HG03439 (cell line): ENCODE data around the gene SLC12A3.

ENCODE experiments used
- ATAC-seq: cut with Tn5 transposase; IDR thresholded peaks from one replicate; pipeline ENCODE4 v1.9.1; 2021; ENCODE audit warnings: mild to moderate bottlenecking, moderate library complexity; ENCODE audit not compliant: unreplicated experiment

SLC12A3 gene

GRCh38 chr16:56941092-56941491 is 76.1 kb downstream of the SLC12A3 start:
- ATAC-seq: no peak

GRCh38 chr16:56941856-56942331 is 76.9 kb downstream of the SLC12A3 start:
- ATAC-seq: no peak

GRCh38 chr16:56943761-56944375 is 78.9 kb downstream of the SLC12A3 start:
- ATAC-seq: no peak

GRCh38 chr16:56944954-56945839 is 80.2 kb downstream of the SLC12A3 start:
- peak; percentile 28 for ATAC-seq

- ATAC-seq: no peak
Observed at GRCh38 chr16:56945847-56946527, 81.0 kb downstream of the SLC12A3 start.

GRCh38 chr16:56946767-56947603 is 82.0 kb downstream of the SLC12A3 start:
- ATAC-seq: no peak

- ATAC-seq: no peak
Observed at GRCh38 chr16:56947604-56947995, 82.6 kb downstream of the SLC12A3 start.

- no peak for ATAC-seq
Observed at GRCh38 chr16:56948234-56948633, 83.2 kb downstream of the SLC12A3 start.

- no peak for ATAC-seq
Observed at GRCh38 chr16:56950051-56950450, 85.0 kb downstream of the SLC12A3 start.

- no peak for ATAC-seq
Observed at GRCh38 chr16:56950455-56950854, 85.4 kb downstream of the SLC12A3 start.

- peak; percentile 51 for ATAC-seq
Observed at GRCh38 chr16:56950881-56951771, 86.1 kb downstream of the SLC12A3 start.

- ATAC-seq: no peak
Observed at GRCh38 chr16:56953006-56953405, 88.0 kb downstream of the SLC12A3 start.

- ATAC-seq: no peak
Observed at GRCh38 chr16:56956076-56956475, 91.1 kb downstream of the SLC12A3 start.

- ATAC-seq: no peak
Observed at GRCh38 chr16:56956756-56957155, 91.7 kb downstream of the SLC12A3 start.

- ATAC-seq: no peak
Observed at GRCh38 chr16:56960681-56961281, 95.8 kb downstream of the SLC12A3 start.

- no peak for ATAC-seq
Observed at GRCh38 chr16:56961386-56961785, 96.4 kb downstream of the SLC12A3 start.

GRCh38 chr16:56961851-56962281 is 96.9 kb downstream of the SLC12A3 start, which contains the start of gene CETP:
Gene CETP, plus strand, starts transcription at chr16:56961950. Its CDS starts 30 bp downstream, at chr16:56961980.
- ATAC-seq: no peak

- no peak for ATAC-seq
Observed at GRCh38 chr16:56964243-56965148, 99.5 kb downstream of the SLC12A3 start.
